Adrenal gland (tissue), 5 donors: ENCODE data around the gene CFAP53.

Experiments
- CTCF ChIP-seq, 6 experiments: fragments of 450-650 bp in 4 of 6; fragments of 200-600 bp in 2 of 6; sonication (generic) in 1 of 6; IDR thresholded peaks; 1 replicate in 5 of 6; 2 replicates in 1 of 6; pipeline versions ENCODE4 v1.5.1 to v1.8.0; 2016 to 2021; ENCODE audit warnings: antibody characterized with exemption in 6 of 6, mild to moderate bottlenecking in 2 of 6, moderate library complexity in 1 of 6
- POLR2A ChIP-seq, 2 donors: fragments of 450-650 bp; IDR thresholded peaks; one replicate each; pipeline ENCODE4 v1.6.1; 2017; ENCODE audit warnings: antibody characterized with exemption in 2 of 2, mild to moderate bottlenecking in 2 of 2, moderate library complexity in 1 of 2
- donor health status: DM: no; HTN: no; CAD: no.

GRCh38 chr18:50311650-50312049 lies 45.4 kb upstream of the CFAP53 start:
- TF ChIP-seq CTCF (IDR thresholded peaks at IDR 0.05) (no peak), POLR2A (IDR thresholded peaks at IDR 0.05) (no peak)
